ENCODE results near the gene ERLIN1. TPM values are rescaled to one million over a fixed set of nuclear protein-coding genes. Genes with fewer than 3 reads are reported as not detected.

Gene ERLIN1
- total and polyA plus RNA-seq, 2 donors from 2014 or later: 9.0 to 23.7 TPM

- intact Hi-C loops (cut with DNase I): no loop called here
- no peak overlapping the region for H3K9ac ChIP-seq (ENCODE audit: low read length in 3 of 3)
- no peak overlapping the region for H3K4me3 ChIP-seq (ENCODE audit: low read length in 3 of 3)
- H3K4me1 ChIP-seq (ENCODE audit: control insufficient read depth in 2 of 3, insufficient read depth in 2 of 3, low read depth in 1 of 3, low read length in 3 of 3): no peaks in the 10 kb centered on the region
- DNase-seq (peak in 1 of 5 donors; percentile 4), FAIRE-seq (no peak)
- H3K36me3 ChIP-seq (ENCODE audit: control insufficient read depth in 2 of 3, insufficient read depth in 3 of 3, low read length in 3 of 3): no peaks in the 10 kb centered on the region
- no peaks in the 10 kb centered on the region for H3K27me3 ChIP-seq (ENCODE audit: control insufficient read depth, insufficient read depth, low read length)
- no peak overlapping the region for H3K27ac ChIP-seq (ENCODE audit: low read depth in 2 of 2, low read length in 2 of 2)
- H3K9me3 ChIP-seq (ENCODE audit: control insufficient read depth in 2 of 3, insufficient read depth in 1 of 3, low read length in 3 of 3): peaks cover 0 to 8% (median 0%) of the 10 kb centered on the region in 3 donors
- peak; percentile 0 for TF ChIP-seq CTCF (IDR thresholded peaks at IDR 0.05; ENCODE audit: borderline replicate concordance, extremely low read depth, insufficient read depth)
Observed at GRCh38 chr10:100101192-100102076, 84.4 kb downstream of the ERLIN1 start.

GRCh38 chr10:100100651-100101184, 85.1 kb downstream of the ERLIN1 start:
- no peak for FAIRE-seq
- no peak overlapping the region for H3K27ac ChIP-seq (ENCODE audit: low read depth in 2 of 2, low read length in 2 of 2)
- no peak overlapping the region for H3K9ac ChIP-seq (ENCODE audit: low read length in 3 of 3)
- H3K4me3 ChIP-seq (ENCODE audit: low read length in 3 of 3): no peak overlapping the region
- H3K9me3 ChIP-seq (ENCODE audit: control insufficient read depth in 2 of 3, insufficient read depth in 1 of 3, low read length in 3 of 3): peaks cover 0 to 8% (median 0%) of the 10 kb centered on the region in 3 donors
- H3K4me1 ChIP-seq (ENCODE audit: control insufficient read depth in 2 of 3, insufficient read depth in 2 of 3, low read depth in 1 of 3, low read length in 3 of 3): no peaks in the 10 kb centered on the region
- no peaks in the 10 kb centered on the region for H3K27me3 ChIP-seq (ENCODE audit: control insufficient read depth, insufficient read depth, low read length)
- TF ChIP-seq CTCF (IDR thresholded peaks at IDR 0.05; ENCODE audit: borderline replicate concordance, extremely low read depth, insufficient read depth): peak; percentile 24
- no peaks in the 10 kb centered on the region for H3K36me3 ChIP-seq (ENCODE audit: control insufficient read depth in 2 of 3, insufficient read depth in 3 of 3, low read length in 3 of 3)
- peak in 1 of 5 donors; percentile 10 for DNase-seq
- intact Hi-C loops (cut with DNase I): no loop called here

Other genes with a start within 250 kb of the ERLIN1 start
- gene DNMBP, start 176.1 kb downstream of the ERLIN1 start, total RNA-seq: 23.7 TPM
- 11.6 TPM for gene DNMBP, start 176.1 kb downstream of the ERLIN1 start, polyA plus RNA-seq (ENCODE audit: insufficient read depth, low read depth, low replicate concordance)
- gene CPN1, start 104.2 kb downstream of the ERLIN1 start, total RNA-seq: not detected
- 0.43 TPM for gene CPN1, start 104.2 kb downstream of the ERLIN1 start, polyA plus RNA-seq (ENCODE audit: insufficient read depth, low read depth, low replicate concordance)
- gene CHUK, start 43.6 kb upstream of the ERLIN1 start, total RNA-seq: 19.6 TPM
- gene CHUK, start 43.6 kb upstream of the ERLIN1 start, polyA plus RNA-seq (ENCODE audit: insufficient read depth, low read depth, low replicate concordance): 13.4 TPM
- gene CWF19L1, start 81.6 kb upstream of the ERLIN1 start, total RNA-seq: 25.0 TPM
- 18.0 TPM for gene CWF19L1, start 81.6 kb upstream of the ERLIN1 start, polyA plus RNA-seq (ENCODE audit: insufficient read depth, low read depth, low replicate concordance)
- 31.8 TPM for gene BLOC1S2, start 100.7 kb upstream of the ERLIN1 start, total RNA-seq
- 56.3 TPM for gene BLOC1S2, start 100.7 kb upstream of the ERLIN1 start, polyA plus RNA-seq (ENCODE audit: insufficient read depth, low read depth, low replicate concordance)
- not detected for gene PKD2L1, start 144.2 kb upstream of the ERLIN1 start, total RNA-seq
- gene PKD2L1, start 144.2 kb upstream of the ERLIN1 start, polyA plus RNA-seq (ENCODE audit: insufficient read depth, low read depth, low replicate concordance): 0.17 TPM
- gene SCD, start 161.2 kb upstream of the ERLIN1 start, total RNA-seq: 8.7 TPM
- 10.7 TPM for gene SCD, start 161.2 kb upstream of the ERLIN1 start, polyA plus RNA-seq (ENCODE audit: insufficient read depth, low read depth, low replicate concordance)